ENCODE data around the gene FOS. TPM values are rescaled to one million over a fixed set of nuclear protein-coding genes. Genes with fewer than 3 reads are reported as not detected.

Gene FOS
- total RNA-seq, 3 donors from 2014 or later: 163 to 292 (median 243) TPM

DNA sequence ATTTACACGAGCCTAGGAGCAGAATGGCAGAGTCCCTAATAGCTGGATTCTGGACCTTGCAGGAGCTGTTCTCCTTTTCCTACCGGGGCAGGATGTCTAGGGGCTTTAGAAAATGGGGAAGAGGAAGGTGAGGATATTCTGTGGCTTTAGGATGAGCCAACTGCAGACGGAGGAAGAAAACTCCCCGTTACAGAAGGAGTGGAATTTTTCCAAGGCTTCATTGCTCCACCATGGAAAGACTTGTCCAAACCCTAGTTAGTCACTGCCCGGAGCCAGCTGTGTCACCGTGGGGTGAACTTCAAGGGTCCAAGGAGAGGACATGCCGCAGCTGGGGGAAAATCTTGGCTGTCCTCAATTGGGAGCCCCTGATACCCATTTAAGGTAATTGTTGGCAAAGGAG is 41.6 kb downstream of the FOS start:
- no peak for ATAC-seq
- intact Hi-C loops (cut with DNase I, micrococcal nuclease): no loop called here
- Histone ChIP-seq H3K9me3 (no peaks in the 10 kb centered on the region), H3K36me3 (ENCODE audit: low read depth) (no peaks in the 10 kb centered on the region), H3K4me3 (no peak overlapping the region), H3K4me1 (ENCODE audit: low read depth) (peaks cover 5% of the 10 kb centered on the region)
- DNase-seq: no peak
- TF ChIP-seq, protein P1, sequence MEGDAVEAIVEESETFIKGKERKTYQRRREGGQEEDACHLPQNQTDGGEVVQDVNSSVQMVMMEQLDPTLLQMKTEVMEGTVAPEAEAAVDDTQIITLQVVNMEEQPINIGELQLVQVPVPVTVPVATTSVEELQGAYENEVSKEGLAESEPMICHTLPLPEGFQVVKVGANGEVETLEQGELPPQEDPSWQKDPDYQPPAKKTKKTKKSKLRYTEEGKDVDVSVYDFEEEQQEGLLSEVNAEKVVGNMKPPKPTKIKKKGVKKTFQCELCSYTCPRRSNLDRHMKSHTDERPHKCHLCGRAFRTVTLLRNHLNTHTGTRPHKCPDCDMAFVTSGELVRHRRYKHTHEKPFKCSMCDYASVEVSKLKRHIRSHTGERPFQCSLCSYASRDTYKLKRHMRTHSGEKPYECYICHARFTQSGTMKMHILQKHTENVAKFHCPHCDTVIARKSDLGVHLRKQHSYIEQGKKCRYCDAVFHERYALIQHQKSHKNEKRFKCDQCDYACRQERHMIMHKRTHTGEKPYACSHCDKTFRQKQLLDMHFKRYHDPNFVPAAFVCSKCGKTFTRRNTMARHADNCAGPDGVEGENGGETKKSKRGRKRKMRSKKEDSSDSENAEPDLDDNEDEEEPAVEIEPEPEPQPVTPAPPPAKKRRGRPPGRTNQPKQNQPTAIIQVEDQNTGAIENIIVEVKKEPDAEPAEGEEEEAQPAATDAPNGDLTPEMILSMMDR (IDR thresholded peaks at IDR 0.05): no peak

DNA sequence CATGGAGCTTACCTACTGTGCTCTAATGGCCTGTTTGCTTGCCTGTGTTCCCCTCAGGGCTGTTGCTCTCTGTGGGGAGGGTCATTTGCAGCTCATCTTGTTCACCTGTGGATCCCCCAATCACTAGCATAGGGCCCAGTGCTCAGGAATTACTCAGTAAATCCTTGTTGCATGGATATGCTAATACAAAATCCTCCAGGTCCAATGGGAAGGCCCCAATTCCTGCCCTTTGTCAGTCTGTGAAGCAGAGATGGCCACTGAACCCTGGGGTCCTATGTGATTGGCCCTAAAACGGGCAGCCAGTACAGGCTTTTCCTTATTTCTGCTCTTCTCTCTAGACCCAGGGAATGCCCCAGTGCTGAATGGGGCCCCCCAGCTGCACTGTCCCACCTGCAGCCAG is 44.1 kb downstream of the FOS start:
- H3K4me3 ChIP-seq: no peak overlapping the region
- TF ChIP-seq, protein P1 (IDR thresholded peaks at IDR 0.05): no peak
- no peaks in the 10 kb centered on the region for H3K4me1 ChIP-seq (ENCODE audit: low read depth)
- no peaks in the 10 kb centered on the region for H3K9me3 ChIP-seq
- intact Hi-C loops (cut with DNase I, micrococcal nuclease): no loop called here
- no peak for DNase-seq
- H3K36me3 ChIP-seq (ENCODE audit: low read depth): no peaks in the 10 kb centered on the region
- no peak for ATAC-seq

DNA sequence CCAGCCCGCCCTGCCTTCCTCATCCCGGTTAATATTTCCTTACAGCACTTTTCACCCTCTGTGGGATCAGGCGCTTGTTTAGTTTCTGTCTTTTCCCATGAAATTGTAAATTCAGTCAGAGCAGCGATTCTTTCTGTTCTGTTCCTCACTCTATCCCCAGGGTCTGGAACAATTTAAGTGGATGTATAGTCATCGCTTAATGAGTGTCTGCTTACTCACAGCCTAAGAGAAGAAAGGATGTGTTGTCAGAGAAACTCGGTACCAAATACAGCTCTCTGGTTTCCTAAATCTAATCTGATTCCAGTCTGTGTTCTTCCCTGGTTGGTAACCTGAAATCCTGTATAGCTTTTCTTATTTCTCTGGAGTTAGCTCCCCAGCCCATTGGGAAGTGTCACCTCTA is 44.9 kb downstream of the FOS start:
- ATAC-seq (no peak), DNase-seq (no peak)
- intact Hi-C loops (cut with DNase I, micrococcal nuclease): no loop called here
- Histone ChIP-seq H3K4me1 (ENCODE audit: low read depth) (no peaks in the 10 kb centered on the region), H3K9me3 (no peaks in the 10 kb centered on the region), H3K4me3 (no peak overlapping the region), H3K36me3 (ENCODE audit: low read depth) (no peaks in the 10 kb centered on the region)
- TF ChIP-seq, protein P1 (IDR thresholded peaks at IDR 0.05): no peak

DNA sequence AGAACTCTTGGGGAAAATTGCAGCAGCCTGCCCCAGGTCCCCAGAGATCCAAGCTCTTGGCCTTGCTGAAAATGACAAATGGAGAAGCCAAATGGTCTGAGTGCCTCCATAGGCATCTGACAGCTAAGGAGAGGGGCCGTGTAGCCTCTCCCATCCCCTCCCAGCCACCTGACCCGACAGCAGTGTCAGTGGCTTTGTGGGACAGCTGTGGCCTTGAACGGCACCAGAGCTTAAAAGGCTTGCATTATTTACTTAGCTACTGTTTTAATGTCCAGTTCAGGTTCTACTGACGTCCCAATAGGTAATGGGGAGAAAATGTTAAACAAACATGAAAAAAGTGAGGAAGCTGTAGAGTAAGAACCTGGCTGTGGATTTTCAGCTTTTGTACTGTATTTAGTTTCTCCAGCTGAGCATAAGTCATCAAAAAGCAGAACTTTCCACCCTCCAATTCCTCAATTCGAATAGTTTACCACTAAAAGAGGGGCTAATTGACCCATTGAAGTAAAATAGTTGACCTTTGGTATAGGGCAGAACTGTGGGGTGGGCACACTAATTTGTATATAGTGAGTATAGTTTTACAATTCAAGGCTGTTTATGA is 50.0 kb downstream of the FOS start:
- intact Hi-C loops (cut with DNase I, micrococcal nuclease): no loop called here
- Histone ChIP-seq H3K4me3 (no peak overlapping the region), H3K4me1 (ENCODE audit: low read depth) (no peaks in the 10 kb centered on the region), H3K9me3 (no peaks in the 10 kb centered on the region), H3K36me3 (ENCODE audit: low read depth) (no peaks in the 10 kb centered on the region)
- ATAC-seq (no peak), DNase-seq (no peak)
- TF ChIP-seq, protein P1 (IDR thresholded peaks at IDR 0.05): no peak

DNA sequence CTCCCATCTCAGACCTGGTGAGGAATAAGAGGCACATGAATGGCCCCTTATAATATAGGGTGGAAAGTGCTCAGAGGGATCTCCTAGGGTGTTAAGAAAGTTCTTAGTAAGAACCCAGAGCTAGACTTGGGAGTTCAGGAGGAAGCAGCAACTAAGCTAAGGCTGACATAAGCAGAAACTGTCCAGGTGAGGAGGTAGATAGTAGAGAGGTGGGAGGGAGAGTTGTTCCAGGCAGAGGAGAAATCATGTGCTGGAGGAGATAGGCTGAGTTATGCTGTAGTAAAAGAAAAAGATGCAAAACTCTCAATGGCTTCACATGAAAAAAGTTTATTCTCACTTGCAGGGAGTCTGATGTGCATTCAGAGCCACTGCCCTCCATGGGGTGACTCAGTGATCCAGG is 50.7 kb downstream of the FOS start:
- Histone ChIP-seq H3K9me3 (no peaks in the 10 kb centered on the region), H3K4me3 (no peak overlapping the region), H3K4me1 (ENCODE audit: low read depth) (no peaks in the 10 kb centered on the region), H3K36me3 (ENCODE audit: low read depth) (no peaks in the 10 kb centered on the region)
- intact Hi-C loops (cut with DNase I, micrococcal nuclease): no loop called here
- ATAC-seq: no peak
- TF ChIP-seq, protein P1 (IDR thresholded peaks at IDR 0.05): no peak
- no peak for DNase-seq

DNA sequence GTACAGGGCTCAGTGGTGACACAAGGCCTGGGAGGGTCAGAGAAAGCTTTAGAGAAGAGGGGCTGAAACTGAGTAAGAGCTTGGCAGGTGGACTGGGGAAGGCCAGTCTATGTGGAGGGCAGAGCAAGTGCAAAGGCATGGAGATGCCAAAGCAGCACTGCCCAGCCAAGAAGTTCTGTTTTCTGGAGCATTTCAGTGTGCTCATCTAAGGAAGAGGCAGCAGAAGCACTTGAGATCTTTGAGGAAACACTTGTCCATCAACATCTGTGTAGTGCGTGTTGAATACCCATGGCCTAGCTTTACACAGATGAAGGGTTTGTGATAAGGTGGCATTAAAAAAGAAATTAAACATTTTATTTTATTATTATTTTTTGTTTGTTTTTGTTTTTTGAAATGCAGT is 52.8 kb downstream of the FOS start:
- no peaks in the 10 kb centered on the region for H3K9me3 ChIP-seq
- TF ChIP-seq, protein P1 (IDR thresholded peaks at IDR 0.05): no peak
- intact Hi-C loops (cut with DNase I, micrococcal nuclease): no loop called here
- no peak overlapping the region for H3K4me3 ChIP-seq
- DNase-seq: no peak
- H3K36me3 ChIP-seq (ENCODE audit: low read depth): no peaks in the 10 kb centered on the region
- ATAC-seq: no peak
- H3K4me1 ChIP-seq (ENCODE audit: low read depth): no peaks in the 10 kb centered on the region
